ENCODE measurements around the gene ZPBP2.

GRCh38 chr17:39822051-39822451, 46.0 kb upstream of the ZPBP2 start:
- TF ChIP-seq, protein P1, sequence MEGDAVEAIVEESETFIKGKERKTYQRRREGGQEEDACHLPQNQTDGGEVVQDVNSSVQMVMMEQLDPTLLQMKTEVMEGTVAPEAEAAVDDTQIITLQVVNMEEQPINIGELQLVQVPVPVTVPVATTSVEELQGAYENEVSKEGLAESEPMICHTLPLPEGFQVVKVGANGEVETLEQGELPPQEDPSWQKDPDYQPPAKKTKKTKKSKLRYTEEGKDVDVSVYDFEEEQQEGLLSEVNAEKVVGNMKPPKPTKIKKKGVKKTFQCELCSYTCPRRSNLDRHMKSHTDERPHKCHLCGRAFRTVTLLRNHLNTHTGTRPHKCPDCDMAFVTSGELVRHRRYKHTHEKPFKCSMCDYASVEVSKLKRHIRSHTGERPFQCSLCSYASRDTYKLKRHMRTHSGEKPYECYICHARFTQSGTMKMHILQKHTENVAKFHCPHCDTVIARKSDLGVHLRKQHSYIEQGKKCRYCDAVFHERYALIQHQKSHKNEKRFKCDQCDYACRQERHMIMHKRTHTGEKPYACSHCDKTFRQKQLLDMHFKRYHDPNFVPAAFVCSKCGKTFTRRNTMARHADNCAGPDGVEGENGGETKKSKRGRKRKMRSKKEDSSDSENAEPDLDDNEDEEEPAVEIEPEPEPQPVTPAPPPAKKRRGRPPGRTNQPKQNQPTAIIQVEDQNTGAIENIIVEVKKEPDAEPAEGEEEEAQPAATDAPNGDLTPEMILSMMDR (IDR thresholded peaks at IDR 0.05), result no peak
- TF ChIP-seq ZFX (IDR thresholded peaks at IDR 0.05; ENCODE audit: borderline replicate concordance), result no peak
